ENCODE measurements around the gene HNRNPAB. TPM values are rescaled to one million over a fixed set of nuclear protein-coding genes. Genes with fewer than 3 reads are reported as not detected.

The HNRNPAB gene
- 43.0 and 74.5 TPM in 2 replicates for total RNA-seq

GRCh38 chr5:178204182-178204934, at the start of gene HNRNPAB:
HNRNPAB (plus strand) TSS chr5:178204533; CDS start chr5:178204838, 305 bp downstream.

GRCh38 chr5:178187014-178187413, 17.3 kb upstream of the HNRNPAB start, which contains the start of gene GMCL2:
GMCL2 (minus strand) TSS chr5:178187371; CDS start chr5:178187299, 72 bp downstream.

GRCh38 chr5:178232124-178232919, 28.0 kb downstream of the HNRNPAB start, which contains the start of gene PHYKPL:
PHYKPL (minus strand) TSS chr5:178232802; CDS start chr5:178232550, 252 bp downstream.

Other genes starting within 250 kb of the HNRNPAB start
- gene PROP1, start 208.3 kb upstream of the HNRNPAB start, total RNA-seq, result not detected in 2 replicates
- gene N4BP3, start 91.0 kb upstream of the HNRNPAB start, total RNA-seq, result 0.89 and 1.1 TPM in 2 replicates
- gene RMND5B, start 73.5 kb upstream of the HNRNPAB start, total RNA-seq, result 29.2 and 32.9 TPM in 2 replicates
- gene NHP2, start 50.6 kb upstream of the HNRNPAB start, total RNA-seq, result 151 and 200 TPM in 2 replicates
- gene GMCL2, start 17.2 kb upstream of the HNRNPAB start, total RNA-seq, result not detected in 2 replicates
- 20.0 and 33.0 TPM in 2 replicates for gene PHYKPL, start 28.3 kb downstream of the HNRNPAB start, total RNA-seq

Measured in uterine smooth muscle cell (primary cell).